CD4-positive, alpha-beta T cell treated with Interferon alpha-2 for 1 hour (primary cell): ENCODE results near the gene TPRG1L.

Experiments used
- DNase-seq, 2 donors: peaks; one replicate each; pipeline ENCODE4 v3.0.0-alpha.2; 2020 to 2022

The TPRG1L gene

GRCh38 chr1:3668585-3669300, 43.9 kb downstream of the TPRG1L start:
- peak in 1 of 2 donors; percentile 44 for DNase-seq

GRCh38 chr1:3669421-3669821, 44.6 kb downstream of the TPRG1L start:
- no peak for DNase-seq

DNA sequence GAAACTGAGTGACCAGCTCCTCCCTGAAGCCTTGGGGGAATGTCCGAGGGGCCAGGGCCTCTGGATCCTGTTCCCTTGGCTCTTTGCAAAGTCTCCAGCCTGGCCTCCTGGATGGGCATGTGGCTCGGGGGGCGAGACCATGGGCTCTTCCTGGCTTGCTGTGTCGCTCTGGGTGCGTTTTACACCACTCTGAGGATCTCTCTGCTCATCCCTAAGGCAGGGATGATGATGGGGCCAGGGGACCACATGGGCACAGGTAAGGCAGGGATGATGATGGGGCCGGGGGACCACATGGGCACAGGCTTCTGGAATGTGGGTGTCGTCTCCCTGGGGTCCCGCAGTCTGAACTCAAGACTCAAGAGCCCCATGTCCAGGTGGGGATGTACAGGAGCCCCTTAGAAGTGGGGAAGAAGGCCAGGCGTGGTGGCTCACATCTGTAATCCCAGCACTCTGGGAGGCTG, 45.2 kb downstream of the TPRG1L start:
- DNase-seq = no peak

- DNase-seq = no peak
Observed at GRCh38 chr1:3670823-3671265, 46.0 kb downstream of the TPRG1L start.

DNA sequence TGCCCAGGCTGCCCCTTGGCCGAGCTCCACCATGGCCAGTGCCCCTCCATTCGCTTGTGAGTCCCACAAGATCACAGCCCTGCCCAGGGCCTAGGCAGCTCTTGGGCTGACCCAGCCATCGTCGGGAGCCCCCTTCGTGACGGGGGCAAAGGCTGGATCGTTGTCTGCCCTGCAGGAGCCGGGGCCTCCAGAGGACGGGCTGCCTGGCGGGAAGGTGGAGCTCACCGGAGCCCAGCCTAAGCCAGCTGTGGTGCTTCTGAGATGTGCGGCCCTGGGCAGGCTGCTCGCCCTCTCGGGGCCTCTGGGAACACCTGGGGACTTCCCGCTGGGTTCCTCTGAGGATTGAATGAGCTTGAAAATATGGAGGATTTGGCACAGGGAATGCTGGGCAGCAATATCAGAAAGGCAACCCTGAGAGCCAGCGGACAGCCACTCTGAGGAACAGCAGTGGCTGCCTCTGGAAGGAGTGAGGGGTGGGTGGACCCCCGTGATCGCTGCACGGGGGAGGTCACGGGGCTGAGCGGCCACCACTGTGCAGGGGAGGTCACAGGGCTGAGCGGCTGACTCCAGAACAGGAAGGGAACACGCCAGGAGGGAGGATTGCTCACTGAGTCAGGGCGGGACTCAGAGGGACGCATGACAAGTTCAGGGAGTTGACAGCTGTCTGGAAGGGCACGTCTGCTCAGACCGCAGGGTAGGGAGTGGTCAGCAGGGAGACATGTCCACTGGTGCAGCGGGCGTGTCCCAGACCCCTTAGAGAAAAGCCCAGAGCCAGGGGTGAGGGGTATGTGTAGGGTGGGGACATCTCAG, 46.8 kb downstream of the TPRG1L start:
- DNase-seq = no peak

- DNase-seq = no peak
Observed at GRCh38 chr1:3672231-3672970, 47.6 kb downstream of the TPRG1L start.

DNA sequence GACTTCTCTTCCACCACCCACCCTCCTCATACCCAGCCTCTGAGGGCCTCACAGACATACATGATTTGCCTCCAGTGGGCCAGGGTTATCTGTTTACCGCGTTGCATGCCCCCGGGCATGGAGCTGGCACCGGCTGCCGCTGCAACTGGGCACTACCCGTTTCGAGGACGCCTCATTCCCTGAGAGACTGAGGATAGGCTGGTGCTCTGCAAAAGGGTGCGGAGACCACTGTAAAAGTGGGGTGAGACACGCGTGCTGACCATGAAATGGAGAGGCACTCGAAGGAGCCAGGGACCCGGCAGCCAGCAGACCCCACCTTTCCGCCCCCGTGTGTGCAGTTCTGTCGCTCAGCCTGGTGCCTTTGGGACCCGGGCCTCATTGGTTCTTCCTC, 48.2 kb downstream of the TPRG1L start:
- DNase-seq = no peak

GRCh38 chr1:3673381-3674099, 48.7 kb downstream of the TPRG1L start:
- peak in 1 of 2 donors; percentile 25 for DNase-seq

GRCh38 chr1:3674100-3675094, 49.6 kb downstream of the TPRG1L start:
- DNase-seq = no peak

DNA sequence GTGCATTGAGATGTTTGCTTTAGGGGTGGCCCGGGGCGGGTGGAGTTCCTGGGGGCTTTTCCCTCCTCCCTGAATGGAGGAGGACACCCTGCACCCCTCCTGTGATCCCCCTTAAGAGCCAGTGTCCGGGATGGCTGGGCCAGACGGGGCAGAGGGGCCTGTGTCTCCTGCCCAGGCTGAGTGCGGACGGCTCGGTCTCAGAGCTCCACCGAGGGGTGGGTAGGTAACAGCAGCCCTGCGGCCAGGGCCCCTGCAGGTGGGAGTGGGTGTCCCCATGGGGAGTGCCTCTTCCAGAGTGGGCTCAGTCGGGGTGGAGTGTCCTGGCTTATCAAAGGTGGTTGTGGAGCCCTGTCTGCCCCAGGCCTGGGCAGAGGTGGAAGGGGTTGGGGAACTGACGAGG, 50.6 kb downstream of the TPRG1L start:
- no peak for DNase-seq

DNA sequence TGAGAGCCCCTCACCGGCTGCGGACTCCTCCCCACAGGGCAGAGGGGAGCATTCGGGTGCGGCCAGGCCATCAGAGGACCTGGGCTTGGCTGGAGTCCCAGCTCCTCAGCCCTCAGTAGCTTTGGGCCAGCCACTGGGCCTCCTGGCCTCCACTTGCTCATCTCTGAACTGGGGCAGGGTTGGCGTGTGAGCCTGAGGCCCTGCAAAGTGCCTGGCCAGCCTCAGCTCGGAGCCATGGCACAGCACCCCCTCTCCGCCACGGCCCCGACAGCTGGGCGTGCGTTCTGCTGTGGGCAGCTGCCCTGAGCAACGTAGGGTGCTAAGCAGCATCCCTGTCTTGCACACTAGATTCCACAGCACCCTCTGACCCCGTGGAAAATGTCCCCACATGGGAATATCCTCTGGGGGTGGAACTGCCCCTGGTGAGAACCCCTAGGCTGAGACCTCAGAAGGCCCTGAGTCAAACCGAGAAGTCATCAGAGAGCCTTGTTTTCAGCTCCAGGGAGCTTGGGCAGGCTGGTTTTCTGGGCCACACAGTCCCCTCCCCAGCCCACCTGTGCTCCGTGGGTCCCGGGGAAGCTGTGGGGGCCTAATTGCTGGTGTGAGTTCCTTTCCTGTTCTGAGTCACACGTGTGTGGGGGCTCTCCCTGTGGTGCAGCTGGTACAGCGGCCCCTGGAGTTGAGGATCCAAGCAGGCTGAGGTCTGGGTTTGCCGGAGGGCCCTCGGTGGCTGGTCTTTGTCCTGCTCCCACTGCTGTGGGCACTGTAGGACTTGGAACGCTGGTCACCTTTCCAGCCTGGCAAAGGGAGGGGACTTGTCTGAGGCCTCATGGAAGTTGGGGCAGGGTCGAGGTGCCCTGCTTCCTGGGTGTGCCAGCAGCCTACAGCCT, 52.0 kb downstream of the TPRG1L start:
- DNase-seq = no peak

DNA sequence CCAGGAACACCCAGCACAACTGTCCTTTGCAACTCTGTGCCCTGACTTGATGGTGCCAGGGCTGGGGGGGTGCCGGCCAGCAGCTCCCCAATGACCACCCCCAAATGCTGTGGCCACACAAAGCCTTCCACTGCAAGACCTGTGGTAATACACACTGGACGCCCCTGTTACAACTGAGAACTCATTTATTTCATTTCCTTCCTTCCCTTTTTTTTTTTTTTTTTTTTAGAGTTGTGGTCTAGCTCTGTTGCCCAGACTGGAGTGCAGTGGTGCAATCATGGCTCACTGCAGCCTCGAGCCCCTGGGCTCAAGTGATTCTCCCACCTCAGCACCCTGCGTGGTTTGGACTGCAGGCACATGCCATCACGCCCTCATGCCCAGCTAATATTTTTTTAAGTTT, 52.7 kb downstream of the TPRG1L start:
- no peak for DNase-seq

GRCh38 chr1:3678361-3679097, 53.7 kb downstream of the TPRG1L start:
- DNase-seq = no peak

GRCh38 chr1:3679098-3679555, 54.3 kb downstream of the TPRG1L start:
- no peak for DNase-seq
